OCI-LY1 (cell line): Measurements from ENCODE around the gene CA9.

ENCODE experiments used
- EZH2 ChIP-seq: fragments of 200-600 bp; sonication (generic), shearing (Covaris generic); IDR thresholded peaks from 2 replicates; pipeline ENCODE4 v1.8.0; 2017; ENCODE audit warnings: borderline replicate concordance, mixed run types, mild to moderate bottlenecking, antibody characterized with exemption, low read length, moderate library complexity, mixed read lengths
- TF ChIP-seq, protein P1 (sequence below): fragments of 200-600 bp; sonication (generic), shearing (Covaris generic); IDR thresholded peaks from 2 replicates; pipeline ENCODE4 v1.5.1; 2017; ENCODE audit warnings: mild to moderate bottlenecking, antibody characterized with exemption, low read length, moderate library complexity, mixed read lengths

GRCh38 chr9:35661756-35662350 lies 11.9 kb upstream of the CA9 start:
- TF ChIP-seq, protein P1, sequence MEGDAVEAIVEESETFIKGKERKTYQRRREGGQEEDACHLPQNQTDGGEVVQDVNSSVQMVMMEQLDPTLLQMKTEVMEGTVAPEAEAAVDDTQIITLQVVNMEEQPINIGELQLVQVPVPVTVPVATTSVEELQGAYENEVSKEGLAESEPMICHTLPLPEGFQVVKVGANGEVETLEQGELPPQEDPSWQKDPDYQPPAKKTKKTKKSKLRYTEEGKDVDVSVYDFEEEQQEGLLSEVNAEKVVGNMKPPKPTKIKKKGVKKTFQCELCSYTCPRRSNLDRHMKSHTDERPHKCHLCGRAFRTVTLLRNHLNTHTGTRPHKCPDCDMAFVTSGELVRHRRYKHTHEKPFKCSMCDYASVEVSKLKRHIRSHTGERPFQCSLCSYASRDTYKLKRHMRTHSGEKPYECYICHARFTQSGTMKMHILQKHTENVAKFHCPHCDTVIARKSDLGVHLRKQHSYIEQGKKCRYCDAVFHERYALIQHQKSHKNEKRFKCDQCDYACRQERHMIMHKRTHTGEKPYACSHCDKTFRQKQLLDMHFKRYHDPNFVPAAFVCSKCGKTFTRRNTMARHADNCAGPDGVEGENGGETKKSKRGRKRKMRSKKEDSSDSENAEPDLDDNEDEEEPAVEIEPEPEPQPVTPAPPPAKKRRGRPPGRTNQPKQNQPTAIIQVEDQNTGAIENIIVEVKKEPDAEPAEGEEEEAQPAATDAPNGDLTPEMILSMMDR: no peak
- no peak for TF ChIP-seq EZH2
